PC-9 (cell line): ENCODE measurements around the gene SCN1B. TPM values are rescaled to one million over a fixed set of nuclear protein-coding genes. Genes with fewer than 3 reads are reported as not detected.

Experiments used
- BruUV-seq: library from RNA; stranded (reverse); fragments of 400-500 nt; replicated peaks from 2 replicates; lab custom pipeline; 2021; lab: Mats Ljungman, UMichigan
- CTCF ChIA-PET: fragments of 300-600 bp; sonication (Branson Sonifier 250); formaldehyde crosslinking; loops from one replicate; lab custom pipeline; 2022; ENCODE audit warnings: antibody characterized with exemption; lab: Charles Lee
- POLR2A ChIA-PET: fragments of 300-600 bp; sonication (Branson Sonifier 250); formaldehyde crosslinking; loops from one replicate; lab custom pipeline; 2022; ENCODE audit warnings: antibody characterized with exemption; ENCODE audit not compliant: unreplicated experiment; lab: Charles Lee
- DNase-seq, 2 experiments: peaks; one replicate each; pipeline versions ENCODE4 v3.0.0 to v3.0.0-alpha.2; 2015 to 2022; ENCODE audit warnings: mixed read lengths in 1 of 2
- H2AFZ ChIP-seq: fragments of 200-600 bp; sonication (generic); 2 replicates; pipeline ENCODE4 v1.8.1; 2017; ENCODE audit warnings: antibody characterized with exemption
- H3F3A ChIP-seq: fragments of 200-600 bp; sonication (generic); 2 replicates; pipeline ENCODE4 v1.8.1; 2017; ENCODE audit warnings: antibody characterized with exemption, mild to moderate bottlenecking, low read depth; ENCODE audit not compliant: insufficient read depth
- H3K27ac ChIP-seq: fragments of 200-600 bp; sonication (generic); 2 replicates; pipeline ENCODE4 v1.6.1; 2016; ENCODE audit warnings: mixed run types
- H3K27me3 ChIP-seq: fragments of 200-600 bp; sonication (generic); 2 replicates; pipeline ENCODE4 v1.6.1; 2016; ENCODE audit warnings: low read depth, mixed run types; ENCODE audit not compliant: insufficient read depth
- H3K36me3 ChIP-seq: fragments of 200-600 bp; sonication (generic); 2 replicates; pipeline ENCODE4 v1.6.1; 2016; ENCODE audit warnings: low read depth, mixed run types
- H3K4me1 ChIP-seq: fragments of 200-600 bp; sonication (generic); replicated peaks from 2 replicates; pipeline ENCODE4 v1.6.1; 2016; ENCODE audit warnings: mixed run types; ENCODE audit not compliant: insufficient read depth
- H3K4me2 ChIP-seq: fragments of 200-600 bp; sonication (generic); 2 replicates; pipeline ENCODE4 v1.6.1; 2017; ENCODE audit warnings: mixed run types
- H3K4me3 ChIP-seq: fragments of 200-600 bp; sonication (generic); 2 replicates; pipeline ENCODE4 v1.6.1; 2016; ENCODE audit warnings: mixed run types
- H3K79me2 ChIP-seq: fragments of 200-600 bp; sonication (generic); 2 replicates; pipeline ENCODE4 v1.6.1; 2017; ENCODE audit warnings: low read depth, mixed run types
- H3K9me2 ChIP-seq: fragments of 200-600 bp; sonication (generic); 2 replicates; pipeline ENCODE4 v1.8.1; 2017; ENCODE audit warnings: mild to moderate bottlenecking; ENCODE audit not compliant: insufficient read depth
- H3K9me3 ChIP-seq: fragments of 200-600 bp; sonication (generic); 2 replicates; pipeline ENCODE4 v1.8.1; 2016; ENCODE audit warnings: low read depth; ENCODE audit not compliant: insufficient read depth
- H4K20me1 ChIP-seq: fragments of 200-600 bp; sonication (generic); 2 replicates; pipeline ENCODE4 v1.8.1; 2017; ENCODE audit not compliant: insufficient read depth
- EZH2 ChIP-seq: fragments of 200-600 bp; sonication (generic); IDR thresholded peaks from 2 replicates; pipeline ENCODE4 v1.8.0; 2017; ENCODE audit warnings: antibody characterized with exemption, low read depth
- intact Hi-C: fragments of 100-400 bp; cut with micrococcal nuclease; formaldehyde crosslinking; loops from one replicate; pipeline ENCODE4 v1.10.0; 2022; ENCODE audit not compliant: unreplicated experiment
- total RNA-seq: library from RNA; stranded (reverse); gene quantifications from 2 replicates; pipeline ENCODE4 v1.2.3, GENCODE V29; 2021
- TF ChIP-seq, protein P1 (sequence below): fragments of 200-600 bp; sonication (generic); conservative IDR thresholded peaks from 2 replicates; pipeline ENCODE4 v1.6.1; 2017; ENCODE audit warnings: mixed run types, antibody characterized with exemption, mild to moderate bottlenecking, moderate library complexity

The SCN1B gene
- total RNA-seq, 1 experiment from 2014 or later = 2.4 TPM

DNA sequence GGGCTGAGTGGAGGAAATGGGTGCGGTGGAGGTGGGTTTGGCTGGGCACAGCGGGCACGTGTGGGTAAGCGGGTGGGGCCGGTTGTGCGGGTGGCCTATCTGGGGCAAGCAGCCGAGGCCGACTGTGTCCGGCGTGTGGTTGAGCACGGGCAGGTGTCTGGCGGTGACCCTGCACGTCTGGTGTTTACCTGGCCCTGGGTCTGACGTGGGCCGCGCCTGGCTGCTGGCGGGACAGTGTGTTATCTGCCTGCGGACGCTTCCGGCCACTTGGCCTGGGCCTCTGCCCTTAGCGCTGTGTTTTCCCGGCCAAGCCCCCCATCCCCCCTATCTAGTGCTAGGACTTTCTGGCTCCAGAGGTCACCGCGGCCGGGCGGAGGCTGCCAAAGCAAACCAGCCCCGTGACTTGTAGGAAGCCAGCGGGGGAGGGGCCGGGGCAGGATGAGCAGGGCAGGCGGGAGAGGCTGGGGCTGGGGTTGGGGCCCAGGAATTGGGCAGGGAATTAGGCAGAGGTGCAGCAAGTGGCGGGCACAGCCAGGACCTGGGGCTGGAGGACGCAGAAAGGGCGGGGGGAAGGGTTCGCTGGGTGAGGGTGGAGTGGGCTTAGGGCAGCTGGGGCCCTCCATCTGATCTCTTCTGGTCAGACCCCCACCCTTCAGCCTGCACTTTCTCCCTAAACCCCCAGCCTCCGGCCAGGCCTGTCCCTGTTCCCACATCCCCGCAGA is 10.7 kb downstream of the SCN1B start:
- H3K27me3 ChIP-seq = no peaks in the 10 kb centered on the region
- intact Hi-C loops = no loop called here
- TF ChIP-seq EZH2 = no peak
- TF ChIP-seq, protein P1, sequence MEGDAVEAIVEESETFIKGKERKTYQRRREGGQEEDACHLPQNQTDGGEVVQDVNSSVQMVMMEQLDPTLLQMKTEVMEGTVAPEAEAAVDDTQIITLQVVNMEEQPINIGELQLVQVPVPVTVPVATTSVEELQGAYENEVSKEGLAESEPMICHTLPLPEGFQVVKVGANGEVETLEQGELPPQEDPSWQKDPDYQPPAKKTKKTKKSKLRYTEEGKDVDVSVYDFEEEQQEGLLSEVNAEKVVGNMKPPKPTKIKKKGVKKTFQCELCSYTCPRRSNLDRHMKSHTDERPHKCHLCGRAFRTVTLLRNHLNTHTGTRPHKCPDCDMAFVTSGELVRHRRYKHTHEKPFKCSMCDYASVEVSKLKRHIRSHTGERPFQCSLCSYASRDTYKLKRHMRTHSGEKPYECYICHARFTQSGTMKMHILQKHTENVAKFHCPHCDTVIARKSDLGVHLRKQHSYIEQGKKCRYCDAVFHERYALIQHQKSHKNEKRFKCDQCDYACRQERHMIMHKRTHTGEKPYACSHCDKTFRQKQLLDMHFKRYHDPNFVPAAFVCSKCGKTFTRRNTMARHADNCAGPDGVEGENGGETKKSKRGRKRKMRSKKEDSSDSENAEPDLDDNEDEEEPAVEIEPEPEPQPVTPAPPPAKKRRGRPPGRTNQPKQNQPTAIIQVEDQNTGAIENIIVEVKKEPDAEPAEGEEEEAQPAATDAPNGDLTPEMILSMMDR = no peak
- H3K9me3 ChIP-seq = no peaks in the 10 kb centered on the region
- peak in 1 of 2 experiments; percentile 69 for DNase-seq
- POLR2A ChIA-PET = interaction anchor here (0.6 kb wide), 1 partner anchor 20 kb away, joined by 5 read pairs; no protein-coding TSS in a partner anchor
- peak overlapping the region; percentile 64; the same call in 1 of the 2 replicates for H2AFZ ChIP-seq
- H3K9me2 ChIP-seq = no peaks in the 10 kb centered on the region
- H3K4me3 ChIP-seq = peak overlapping the region; percentile 29; the same call in 1 of the 2 replicates
- H3K4me2 ChIP-seq = peak overlapping the region; percentile 73
- no peaks in the 10 kb centered on the region for H4K20me1 ChIP-seq
- no peaks in the 10 kb centered on the region for H3K79me2 ChIP-seq
- H3F3A ChIP-seq = peaks cover 6% of the 10 kb centered on the region; the same call in 1 of the 2 replicates
- H3K4me1 ChIP-seq = peaks cover 8% of the 10 kb centered on the region; the same call in 1 of the 2 replicates
- BruUV-seq = no TSS peak
- H3K36me3 ChIP-seq = no peaks in the 10 kb centered on the region
- H3K27ac ChIP-seq = no peak overlapping the region
- CTCF ChIA-PET = interaction anchor here (0.6 kb wide), 1 partner anchor 287 kb away, joined by 5 read pairs; no protein-coding TSS in a partner anchor

DNA sequence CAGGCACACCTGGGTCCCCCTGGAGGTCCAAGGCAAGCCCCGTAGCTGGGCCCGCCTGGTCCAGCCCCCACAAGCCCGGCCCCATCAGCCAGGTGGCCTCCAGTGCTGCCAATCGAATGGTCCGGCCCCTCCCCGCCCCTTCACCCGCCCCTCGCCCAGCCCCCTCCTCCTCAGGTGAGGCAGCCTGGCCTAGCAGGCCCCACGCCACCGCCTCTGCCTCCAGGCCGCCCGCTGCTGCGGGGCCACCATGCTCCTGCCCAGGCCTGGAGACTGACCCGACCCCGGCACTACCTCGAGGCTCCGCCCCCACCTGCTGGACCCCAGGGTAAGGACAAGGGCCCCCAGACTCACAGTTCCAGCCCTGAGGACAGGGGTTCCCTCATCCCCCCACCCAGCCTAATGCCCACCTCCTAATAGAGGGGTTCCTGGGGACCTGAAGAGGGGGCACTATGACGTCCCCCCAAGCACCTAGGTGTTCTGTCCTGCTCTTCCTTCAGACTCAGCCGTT is 11.3 kb downstream of the SCN1B start, which contains the start of gene HPN:
Gene HPN (plus strand): TSS at position 174 of the 508 bp plus-strand sequence. CDS start 786 bp downstream, outside the sequence.
- H3F3A ChIP-seq = peaks cover 6% of the 10 kb centered on the region; the same call in 1 of the 2 replicates
- peak in 1 of 2 experiments; percentile 74 for DNase-seq
- H2AFZ ChIP-seq = peak within 1 kb of the TSS; percentile 64; the same call in 1 of the 2 replicates
- no peaks in the 10 kb centered on the region for H3K9me3 ChIP-seq
- no TSS peak for BruUV-seq
- no peaks in the 10 kb centered on the region for H3K36me3 ChIP-seq
- H3K4me3 ChIP-seq = peak within 1 kb of the TSS; percentile 29; the same call in 1 of the 2 replicates
- TF ChIP-seq EZH2 = no peak
- TF ChIP-seq, protein P1 = no peak
- no peaks in the 10 kb centered on the region for H3K79me2 ChIP-seq
- H3K4me2 ChIP-seq = peak within 1 kb of the TSS; percentile 73
- H3K27ac ChIP-seq = no peak within 1 kb of the TSS
- intact Hi-C loops = no loop called here
- H4K20me1 ChIP-seq = no peaks in the 10 kb centered on the region
- no peaks in the 10 kb centered on the region for H3K27me3 ChIP-seq
- no peaks in the 10 kb centered on the region for H3K9me2 ChIP-seq
- H3K4me1 ChIP-seq = peaks cover 8% of the 10 kb centered on the region; the same call in 1 of the 2 replicates
- CTCF ChIA-PET = interaction anchor here (0.6 kb wide), 1 partner anchor 286 kb away, joined by 5 read pairs; no protein-coding TSS in a partner anchor
- POLR2A ChIA-PET = interaction anchor here (0.6 kb wide), 1 partner anchor 20 kb away, joined by 5 read pairs; no protein-coding TSS in a partner anchor

DNA sequence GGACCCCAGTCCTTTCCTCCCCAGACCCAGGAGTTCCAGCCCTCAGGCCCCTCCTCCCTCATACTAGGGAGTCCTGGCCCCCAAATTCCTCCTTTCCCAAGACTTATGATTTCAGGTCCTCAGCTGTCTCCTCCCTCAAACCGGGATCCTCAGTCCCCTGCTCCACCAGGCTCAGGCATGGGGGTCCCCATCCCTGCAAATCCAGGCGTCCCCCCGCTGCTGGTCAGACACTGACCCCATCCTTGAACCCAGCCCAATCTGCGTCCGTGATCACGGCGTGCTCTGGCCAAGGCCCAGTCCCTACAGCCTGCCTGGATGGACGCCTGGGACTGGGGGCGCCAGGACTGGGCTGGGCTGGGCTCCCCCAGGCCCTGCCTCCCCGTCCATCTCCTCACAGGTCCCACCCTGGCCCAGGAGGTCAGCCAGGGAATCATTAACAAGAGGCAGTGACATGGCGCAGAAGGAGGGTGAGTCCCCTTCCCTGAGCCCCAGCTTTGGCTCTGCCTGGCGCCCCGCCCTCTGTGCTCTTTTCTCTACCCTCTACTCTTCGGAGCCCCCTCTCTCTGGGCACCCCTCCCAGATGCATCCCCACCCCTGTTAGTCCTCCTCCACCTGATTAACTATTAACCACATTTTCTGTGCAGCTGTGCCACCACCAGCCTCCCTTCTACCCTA is 11.9 kb downstream of the SCN1B start:
- Histone ChIP-seq H3K27me3 (no peaks in the 10 kb centered on the region), H3F3A (peaks cover 6% of the 10 kb centered on the region; the same call in 1 of the 2 replicates), H3K4me3 (no peak overlapping the region), H3K79me2 (no peaks in the 10 kb centered on the region), H3K4me2 (no peak overlapping the region), H3K9me2 (no peaks in the 10 kb centered on the region), H3K36me3 (no peaks in the 10 kb centered on the region), H3K9me3 (no peaks in the 10 kb centered on the region), H3K4me1 (peaks cover 8% of the 10 kb centered on the region; the same call in 1 of the 2 replicates), H4K20me1 (no peaks in the 10 kb centered on the region), H2AFZ (no peak overlapping the region), H3K27ac (no peak overlapping the region)
- TF ChIP-seq EZH2 = no peak
- TF ChIP-seq, protein P1 = no peak
- BruUV-seq = TSS peak; percentile 46
- ChIA-PET POLR2A (interaction anchor here (0.6 kb wide), 1 partner anchor 19 kb away, joined by 5 read pairs; no protein-coding TSS in a partner anchor), CTCF (interaction anchor here (0.7 kb wide), 1 partner anchor 571 kb away, joined by 4 read pairs; no protein-coding TSS in a partner anchor)
- no peak for DNase-seq
- intact Hi-C loops = no loop called here
